HCT116 (cell line): ENCODE data around the gene KCNIP4. TPM values are rescaled to one million over a fixed set of nuclear protein-coding genes. Genes with fewer than 3 reads are reported as not detected.

Source experiments
- ATAC-seq: fragments of 200-7000 bp; cut with Tn5 transposase; 2 replicates; pipeline ENCODE4 v1.9.1; 2020; ENCODE audit warnings: mild to moderate bottlenecking, moderate library complexity
- BruUV-seq: library from RNA; stranded (reverse); fragments of 400-500 nt; replicated peaks from 2 replicates; lab custom pipeline; 2021; lab: Mats Ljungman, UMichigan
- CTCF ChIA-PET: fragments of 300-600 bp; sonication (Branson Sonifier 250); formaldehyde crosslinking; loops from one replicate; lab custom pipeline; 2021; ENCODE audit warnings: antibody characterized with exemption; lab: Charles Lee
- POLR2A ChIA-PET: fragments of 300-600, 350-600 bp; sonication (Branson Sonifier 250); formaldehyde crosslinking; loops from one replicate; lab custom pipeline; 2021; ENCODE audit warnings: antibody characterized with exemption; lab: Charles Lee
- RAD21 ChIA-PET, 2 experiments: fragments of 300-600 bp; sonication (Branson Sonifier 250); formaldehyde crosslinking; loops; one replicate each; lab custom pipeline; 2023; ENCODE audit warnings: low total read pairs in 2 of 2; ENCODE audit not compliant: uncharacterized antibody in 2 of 2, unreplicated experiment in 2 of 2, low non-redundant PET in 1 of 2; lab: Charles Lee
- DNase-seq: peaks from one replicate; pipeline ENCODE4 v3.0.0-alpha.2; 2010; ENCODE audit warnings: low read depth, low spot score
- H2AFZ ChIP-seq: fragments of 200-600 bp; shearing (Covaris generic), sonication (generic); 2 replicates; pipeline ENCODE4 v1.6.1; 2017; ENCODE audit warnings: low read depth, mixed run types, mixed read lengths, antibody characterized with exemption, low read length; ENCODE audit not compliant: poor library complexity, severe bottlenecking
- H3K27ac ChIP-seq: 2 replicates; pipeline ENCODE4 v1.5.1; 2012; ENCODE audit warnings: low read depth, low read length
- H3K27me3 ChIP-seq: fragments of 200-600 bp; sonication (generic); 2 replicates; pipeline ENCODE4 v1.6.1; 2016; ENCODE audit warnings: mixed run types, low read length, mixed read lengths; ENCODE audit not compliant: insufficient read depth
- H3K36me3 ChIP-seq, 2 experiments: fragments of 200-500 bp in 1 of 2; fragments of 200-600 bp in 1 of 2; sonication (Bioruptor generic) in 1 of 2; sonication (generic) in 1 of 2; 2 replicates each; pipeline versions ENCODE4 v1.5.1 to v1.6.1; 2014 to 2016; ENCODE audit warnings: low read length in 2 of 2, inconsistent platforms in 1 of 2, mixed read lengths in 1 of 2, mixed run types in 1 of 2; ENCODE audit not compliant: insufficient read depth in 2 of 2, control insufficient read depth in 1 of 2
- H3K4me1 ChIP-seq, 2 experiments: fragments of 200-600 bp in 1 of 2; sonication (generic) in 1 of 2; 2 replicates each; pipeline versions ENCODE4 v1.5.1 to v1.6.1; 2012 to 2017; ENCODE audit warnings: low read length in 2 of 2, inconsistent platforms in 1 of 2, mild to moderate bottlenecking in 1 of 2, mixed read lengths in 1 of 2, mixed run types in 1 of 2, moderate library complexity in 1 of 2; ENCODE audit not compliant: insufficient read depth in 2 of 2, control insufficient read depth in 1 of 2
- H3K4me2 ChIP-seq: fragments of 200-600 bp; sonication (generic); 2 replicates; pipeline ENCODE4 v1.6.1; 2017; ENCODE audit warnings: mixed run types, low read length, mixed read lengths
- H3K4me3 ChIP-seq, 2 experiments: fragments of 200-600 bp in 1 of 2; sonication (generic) in 1 of 2; replicated peaks in 1 of 2; 2 replicates each; pipeline ENCODE4 v1.5.1; 2011 to 2016; ENCODE audit warnings: low read length in 2 of 2, control low read depth in 1 of 2, low read depth in 1 of 2, mild to moderate bottlenecking in 1 of 2, mixed read lengths in 1 of 2, mixed run types in 1 of 2
- H3K79me2 ChIP-seq: fragments of 200-600 bp; sonication (generic); 2 replicates; pipeline ENCODE4 v1.6.1; 2017; ENCODE audit warnings: mild to moderate bottlenecking, mixed run types, low read length, moderate library complexity, mixed read lengths; ENCODE audit not compliant: insufficient read depth
- H3K9ac ChIP-seq: fragments of 200-600 bp; sonication (generic); 2 replicates; pipeline ENCODE4 v1.6.1; 2016; ENCODE audit warnings: low read length, mixed read lengths
- H3K9me2 ChIP-seq: fragments of 200-600 bp; sonication (generic), shearing (Covaris generic); 2 replicates; pipeline ENCODE4 v1.6.1; 2017; ENCODE audit warnings: mixed run types, mild to moderate bottlenecking, moderate library complexity; ENCODE audit not compliant: insufficient read depth
- H3K9me3 ChIP-seq, 2 experiments: fragments of 200-500 bp in 1 of 2; fragments of 200-600 bp in 1 of 2; sonication (Bioruptor generic) in 1 of 2; sonication (generic) in 1 of 2; 2 replicates each; pipeline ENCODE4 v1.6.1; 2014 to 2017; ENCODE audit warnings: low read length in 2 of 2, mixed read lengths in 2 of 2, inconsistent platforms in 1 of 2, low read depth in 1 of 2, mild to moderate bottlenecking in 1 of 2, mixed run types in 1 of 2, moderate library complexity in 1 of 2; ENCODE audit not compliant: control insufficient read depth in 1 of 2, insufficient read depth in 1 of 2
- H4K20me1 ChIP-seq: fragments of 200-600 bp; sonication (generic), shearing (Covaris generic); 2 replicates; pipeline ENCODE4 v1.6.1; 2017; ENCODE audit warnings: mixed run types, mild to moderate bottlenecking, moderate library complexity; ENCODE audit not compliant: insufficient read depth
- ATF3 ChIP-seq: IDR thresholded peaks from 2 replicates; pipeline ENCODE4 v1.6.1; 2012
- CBX3 ChIP-seq: IDR thresholded peaks from 2 replicates; pipeline ENCODE4 v1.6.1; 2012; ENCODE audit warnings: low read depth
- CEBPB ChIP-seq: IDR thresholded peaks from 2 replicates; pipeline ENCODE4 v1.6.1; 2012; ENCODE audit warnings: low read depth
- EZH2 ChIP-seq: fragments of 200-600 bp; sonication (generic); IDR thresholded peaks from 2 replicates; pipeline ENCODE4 v1.6.1; 2017; ENCODE audit warnings: antibody characterized with exemption, mixed run types
- FOSL1 ChIP-seq: IDR thresholded peaks from 2 replicates; pipeline ENCODE4 v1.6.1; 2012; ENCODE audit warnings: low read depth
- JUND ChIP-seq: IDR thresholded peaks from 2 replicates; pipeline ENCODE4 v1.6.1; 2012
- MAX ChIP-seq: IDR thresholded peaks from 2 replicates; pipeline ENCODE4 v1.6.1; 2012
- RAD21 ChIP-seq: IDR thresholded peaks from 2 replicates; pipeline ENCODE4 v1.6.1; 2012; ENCODE audit warnings: low read depth, mild to moderate bottlenecking
- SIN3A ChIP-seq: IDR thresholded peaks from 2 replicates; pipeline ENCODE4 v1.6.1; 2012; ENCODE audit warnings: low read depth
- SP1 ChIP-seq: IDR thresholded peaks from 2 replicates; pipeline ENCODE4 v1.6.1; 2012; ENCODE audit warnings: low read depth
- SRF ChIP-seq: IDR thresholded peaks from 2 replicates; pipeline ENCODE4 v1.6.1; 2012; ENCODE audit warnings: low read depth
- TCF7L2 ChIP-seq: IDR thresholded peaks from 2 replicates; pipeline ENCODE4 v1.7.0; 2011; ENCODE audit warnings: borderline replicate concordance, inconsistent platforms; ENCODE audit not compliant: insufficient read depth, insufficient read length; ENCODE audit errors: extremely low read depth
- YY1 ChIP-seq: IDR thresholded peaks from 2 replicates; pipeline ENCODE4 v1.6.1; 2011; ENCODE audit warnings: low read length, low read depth, moderate library complexity, mild to moderate bottlenecking; ENCODE audit not compliant: insufficient replicate concordance; ENCODE audit errors: extremely low read depth
- ZFX ChIP-seq: fragments of 450-650 bp; IDR thresholded peaks from 2 replicates; pipeline ENCODE4 v1.6.1; 2017
- ZNF274 ChIP-seq: fragments of 200-500 bp; sonication (Bioruptor generic); IDR thresholded peaks from 2 replicates; pipeline ENCODE4 v1.6.1; 2014; ENCODE audit warnings: mild to moderate bottlenecking, low read depth, low read length, inconsistent platforms
- intact Hi-C: fragments of 100-400 bp; cut with micrococcal nuclease; formaldehyde crosslinking; loops from 2 replicates; pipeline ENCODE4 v1.10.0; 2022
- total RNA-seq: library from RNA; stranded (reverse); gene quantifications from one replicate; pipeline ENCODE4 v1.2.1, GENCODE V29; 2021; ENCODE audit not compliant: unreplicated experiment

KCNIP4 gene
- total RNA-seq, 1 experiment from 2014 or later = not detected

- Histone ChIP-seq H3K4me1 (peaks cover 0 to 5% of the 10 kb centered on the region in 2 experiments; a peak in 1 of 4 replicates), H2AFZ (no peak overlapping the region), H3K9ac (no peak overlapping the region), H4K20me1 (no peaks in the 10 kb centered on the region; the same call in 1 of the 2 replicates), H3K79me2 (no peaks in the 10 kb centered on the region), H3K27ac (no peak overlapping the region), H3K9me3 (no peaks in the 10 kb centered on the region; a peak in 1 of 4 replicates), H3K36me3 (no peaks in the 10 kb centered on the region), H3K4me3 (peak overlapping the region; percentile 19 to 40; a peak in 3 of 4 replicates), H3K4me2 (peak overlapping the region; percentile 63), H3K9me2 (no peaks in the 10 kb centered on the region), H3K27me3 (no peaks in the 10 kb centered on the region)
- intact Hi-C loops = no loop called here
- ChIA-PET RAD21 (no interaction called here), CTCF (no interaction called here), POLR2A (no interaction called here)
- no TSS peak for BruUV-seq
- ATAC-seq = peak; percentile 92
- no peak for TF ChIP-seq EZH2
- 0 out of 2 replicates have a peak, but pooled peaks have one; percentile 24 for TF ChIP-seq FOSL1
- peak; percentile 3 for DNase-seq
Observed at GRCh38 chr4:21697583-21697982, 251.0 kb downstream of the KCNIP4 start.

GRCh38 chr4:21695141-21695540 lies 253.4 kb downstream of the KCNIP4 start:
- RAD21 ChIA-PET = no interaction called here
- CTCF ChIA-PET = no interaction called here

More at GRCh38 chr4:21695141-21695540, 253.4 kb downstream of the KCNIP4 start:
- Histone ChIP-seq H3K4me2 (no peak overlapping the region), H3K9me2 (no peaks in the 10 kb centered on the region), H2AFZ (no peak overlapping the region), H3K27me3 (no peaks in the 10 kb centered on the region), H3K9me3 (peaks cover 4% of the 10 kb centered on the region in 2 experiments; a peak in 2 of 4 replicates), H3K4me3 (no peak overlapping the region), H3K9ac (no peak overlapping the region), H3K4me1 (peaks cover 0 to 5% of the 10 kb centered on the region in 2 experiments; a peak in 1 of 4 replicates), H3K79me2 (no peaks in the 10 kb centered on the region), H4K20me1 (no peaks in the 10 kb centered on the region; the same call in 1 of the 2 replicates), H3K36me3 (no peaks in the 10 kb centered on the region), H3K27ac (no peak overlapping the region)
- no TSS peak for BruUV-seq
- intact Hi-C loops = no loop called here
- no peak for TF ChIP-seq MAX
- no peak for TF ChIP-seq RAD21
- no peak for TF ChIP-seq SRF
- TF ChIP-seq SIN3A = no peak
- no peak for TF ChIP-seq CEBPB
- TF ChIP-seq TCF7L2 = no peak
- TF ChIP-seq JUND = no peak
- no peak for TF ChIP-seq SP1
- TF ChIP-seq ZFX = no peak
- no peak for TF ChIP-seq YY1
- no peak for TF ChIP-seq CBX3
- TF ChIP-seq ATF3 = no peak
- TF ChIP-seq ZNF274 = no peak
- ATAC-seq (no peak), DNase-seq (no peak)
- POLR2A ChIA-PET = no interaction called here
